Measurements from ENCODE around the gene TF.
"Not testable (repeated sequence)": the region's sequence is repeated elsewhere in the genome, so short reads cannot be mapped to it uniquely, and the experiment has no call there.

Gene TF

DNA sequence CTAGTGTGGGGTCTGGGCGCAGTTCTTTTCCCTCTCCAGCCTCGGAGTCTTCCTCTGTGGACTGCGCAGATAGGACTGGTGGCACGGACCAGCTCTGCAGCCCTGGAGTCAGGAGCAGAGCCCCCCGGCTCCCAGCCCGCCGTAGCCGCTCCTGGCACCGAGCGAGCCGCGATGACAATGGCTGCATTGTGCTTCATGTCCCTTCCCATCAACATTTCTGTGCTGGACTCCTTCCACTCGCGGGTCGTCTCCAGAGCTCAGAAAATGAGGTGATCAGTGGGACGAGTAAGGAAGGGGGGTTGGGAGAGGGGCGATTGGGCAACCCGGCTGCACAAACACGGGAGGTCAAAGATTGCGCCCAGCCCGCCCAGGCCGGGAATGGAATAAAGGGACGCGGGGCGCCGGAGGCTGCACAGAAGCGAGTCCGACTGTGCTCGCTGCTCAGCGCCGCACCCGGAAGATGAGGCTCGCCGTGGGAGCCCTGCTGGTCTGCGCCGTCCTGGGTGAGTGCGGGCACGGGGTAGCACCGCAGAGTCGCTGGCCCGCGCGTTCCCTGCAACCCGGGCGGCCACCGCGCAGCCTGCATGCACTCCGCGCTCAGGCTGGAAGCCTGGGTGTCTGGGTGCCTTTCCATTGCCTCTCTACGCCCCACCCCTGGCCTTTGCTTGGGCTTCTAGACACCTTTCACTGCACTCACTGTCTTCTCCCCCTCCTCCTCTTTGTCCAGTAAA is at the start of gene TF:
TSS of gene TF (plus strand) at position 413 of the 731 bp plus-strand sequence. CDS start at position 461, 48 bp downstream.
- no peak for DNase-seq (ENCODE audit: low read depth in 2 of 2)

DNA sequence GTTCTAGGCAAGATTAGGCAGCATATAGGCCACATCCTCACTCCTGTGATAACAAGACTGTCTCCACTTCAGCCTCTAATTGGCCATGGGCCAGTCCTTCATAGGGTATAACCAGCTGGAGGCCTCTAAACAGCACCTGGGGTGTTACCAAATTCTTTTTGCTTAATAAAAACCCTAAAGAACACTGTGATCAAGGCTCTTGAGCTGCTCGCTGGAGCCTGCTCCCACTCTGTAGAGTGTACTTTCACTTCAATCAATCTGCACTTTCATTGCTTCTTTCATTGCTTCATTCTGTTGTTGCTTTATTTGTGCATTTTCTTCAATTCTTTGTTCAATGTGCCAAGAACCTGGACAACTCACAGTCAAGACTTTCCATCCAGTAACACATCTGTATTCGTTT is 48.2 kb upstream of the TF start:
- DNase-seq (ENCODE audit: low read depth in 2 of 2) = no peak

DNA sequence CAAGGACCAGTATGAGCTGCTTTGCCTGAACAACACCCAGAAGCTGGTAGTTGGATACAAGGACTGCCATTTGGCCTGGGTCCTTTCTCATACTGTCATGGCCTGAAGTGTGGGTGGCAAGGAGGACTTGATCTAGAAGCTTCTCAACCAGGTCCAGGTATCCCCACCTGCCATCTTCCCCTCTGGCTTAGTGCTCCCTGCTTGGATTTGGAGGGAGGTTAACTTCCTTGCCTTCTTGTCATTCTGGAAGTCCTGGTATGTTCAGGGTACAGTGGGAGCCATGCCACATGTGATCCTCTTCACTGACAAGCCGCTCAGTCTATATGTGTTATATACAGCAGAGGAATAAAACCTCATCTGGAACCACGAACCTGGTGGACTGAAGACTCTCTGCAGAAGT is 46.7 kb upstream of the TF start:
- no peak for DNase-seq (ENCODE audit: low read depth in 2 of 2)

GRCh38 chr3:133699903-133700302 is 46.3 kb upstream of the TF start:
- DNase-seq (ENCODE audit: low read depth in 2 of 2) = no peak

DNA sequence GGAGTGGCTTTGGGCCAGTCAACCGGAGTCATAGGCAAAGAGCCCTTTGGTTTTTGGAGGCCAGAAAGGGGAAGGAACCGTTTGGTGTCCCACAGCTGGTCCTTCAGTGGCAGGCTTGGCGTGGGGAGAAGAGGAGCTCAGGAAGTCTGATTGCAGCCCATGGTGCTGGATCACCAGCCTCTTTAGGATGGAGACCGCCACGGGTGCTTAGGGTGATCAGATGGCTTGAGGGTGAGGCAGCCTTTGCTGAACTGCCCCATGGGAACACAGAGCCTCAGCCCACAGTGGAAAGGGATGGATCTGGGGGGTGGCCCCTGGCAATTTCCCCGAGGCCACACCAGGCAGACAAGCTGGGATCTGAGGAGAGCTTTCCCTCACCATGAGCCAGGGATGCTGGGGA is 45.8 kb upstream of the TF start:
- DNase-seq (ENCODE audit: low read depth in 2 of 2) = no peak

- no peak for DNase-seq (ENCODE audit: low read depth in 2 of 2)
Observed at GRCh38 chr3:133701435-133702358, 44.5 kb upstream of the TF start.

DNA sequence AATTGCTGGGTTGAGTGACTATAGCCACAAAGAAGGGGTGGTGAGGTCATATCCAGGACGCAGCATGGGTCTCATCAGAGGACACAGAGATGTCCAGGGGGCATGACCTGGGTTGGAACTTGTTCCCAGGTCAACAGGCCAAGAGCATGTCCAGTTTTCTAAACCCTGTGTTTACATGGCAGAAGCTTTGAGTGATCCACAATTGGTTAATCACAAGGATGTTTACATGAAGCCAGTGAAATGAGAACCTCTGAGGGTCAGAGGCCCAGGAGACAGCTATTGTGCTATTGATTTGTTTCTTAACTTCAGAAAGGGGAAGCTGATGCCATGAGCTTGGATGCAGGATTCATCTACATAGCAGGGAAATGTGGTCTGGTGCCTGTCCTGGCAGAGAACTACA is 42.3 kb upstream of the TF start:
- no peak for DNase-seq (ENCODE audit: low read depth in 2 of 2)

- DNase-seq (ENCODE audit: low read depth in 2 of 2) = no peak
Observed at GRCh38 chr3:133706033-133706432, 40.2 kb upstream of the TF start.

DNA sequence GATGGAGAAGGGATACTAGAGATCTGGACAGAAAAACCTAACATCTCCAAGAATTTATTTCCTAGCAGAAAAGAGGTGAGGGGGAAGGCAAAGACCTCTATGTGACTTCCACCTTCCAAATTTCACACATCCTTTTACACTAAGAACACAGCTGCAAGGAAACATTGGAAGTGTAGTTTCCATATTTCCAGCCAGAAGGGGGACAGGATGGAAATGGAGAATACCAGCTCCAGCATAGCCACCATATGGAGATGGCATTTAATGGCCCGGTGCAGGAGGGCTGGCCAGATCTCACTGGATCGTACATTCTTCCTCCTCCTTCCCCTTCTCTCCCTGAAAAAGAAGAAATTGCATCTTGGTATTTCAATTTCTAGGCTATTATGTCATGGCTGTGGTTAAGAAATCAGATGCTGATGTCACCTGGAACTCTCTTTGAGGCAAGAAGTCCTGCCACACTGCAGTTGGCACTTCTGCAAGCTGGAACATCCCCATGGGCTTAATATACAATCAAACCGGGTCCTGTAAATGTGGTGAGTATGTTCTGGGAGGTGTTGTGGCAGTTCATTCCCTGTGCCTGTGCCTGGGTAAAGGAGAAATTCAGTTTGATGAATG is 36.9 kb upstream of the TF start:
- no peak for DNase-seq (ENCODE audit: low read depth in 2 of 2)

DNA sequence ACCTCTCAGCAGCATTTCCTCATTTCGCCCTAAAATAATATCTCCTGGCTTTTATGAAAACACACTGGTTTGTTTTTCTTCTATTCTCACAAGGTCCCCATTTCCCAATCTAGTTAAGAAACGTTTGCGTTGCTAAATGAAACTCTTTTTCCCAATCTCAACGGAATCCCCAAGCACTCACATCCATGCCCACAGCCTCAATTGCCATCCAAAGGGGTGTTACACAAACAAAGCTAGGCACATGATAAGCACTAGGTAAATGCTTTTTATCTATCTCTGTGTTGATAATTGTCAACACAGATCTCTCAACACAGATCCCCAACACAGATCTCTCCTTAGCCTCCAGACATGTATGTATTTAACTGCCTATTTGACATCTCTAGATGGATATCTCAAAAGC is 35.2 kb upstream of the TF start:
- no peak for DNase-seq (ENCODE audit: low read depth in 2 of 2)

- DNase-seq (ENCODE audit: low read depth in 2 of 2) = no peak
Observed at GRCh38 chr3:133712017-133712416, 34.2 kb upstream of the TF start.

DNA sequence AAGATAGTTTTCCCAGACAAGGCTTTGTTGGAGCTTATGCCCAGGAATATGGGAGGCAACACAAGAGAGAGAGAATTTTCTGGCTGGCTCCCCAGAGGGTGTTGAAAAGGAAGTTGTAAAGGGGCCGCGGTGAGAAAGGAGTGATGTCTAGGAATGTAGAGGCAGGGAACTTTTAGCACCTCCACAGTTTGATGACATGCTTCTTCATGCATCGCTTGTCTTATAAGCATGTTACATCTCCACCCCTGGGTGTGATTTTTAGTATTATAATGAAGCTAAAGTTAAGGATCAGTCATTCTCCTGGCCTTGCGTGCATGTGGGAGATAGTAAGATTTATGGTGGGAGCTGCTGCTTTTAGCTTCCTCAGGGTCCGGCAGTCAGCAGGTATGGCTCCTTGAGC is 32.8 kb upstream of the TF start:
- no peak for DNase-seq (ENCODE audit: low read depth in 2 of 2)

GRCh38 chr3:133717424-133717823 is 28.8 kb upstream of the TF start:
- DNase-seq (ENCODE audit: low read depth in 2 of 2) = no peak

GRCh38 chr3:133722935-133723334 is 23.3 kb upstream of the TF start:
- DNase-seq (ENCODE audit: low read depth in 2 of 2) = no peak

- no peak for DNase-seq (ENCODE audit: low read depth in 2 of 2)
Observed at GRCh38 chr3:133730993-133731392, 15.2 kb upstream of the TF start.

DNA sequence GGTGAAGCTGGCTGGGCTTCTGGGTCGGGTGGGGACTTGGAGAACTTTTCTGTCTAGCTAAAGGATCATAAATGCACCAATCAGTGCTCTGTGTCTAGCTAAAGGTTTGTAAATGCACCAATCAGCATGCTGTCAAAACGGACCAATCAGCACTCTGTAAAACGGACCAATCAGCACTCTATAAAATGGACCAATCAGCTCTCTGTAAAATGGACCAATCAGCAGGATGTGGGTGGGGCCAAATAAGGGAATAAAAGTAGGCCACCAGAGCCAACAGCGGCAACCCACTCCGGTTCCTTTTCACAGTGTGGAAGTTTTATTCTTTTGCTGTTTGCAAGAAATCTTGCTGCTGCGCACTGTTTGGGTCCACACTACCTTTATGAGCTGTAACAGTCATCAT is 14.0 kb upstream of the TF start:
- DNase-seq (ENCODE audit: low read depth in 2 of 2) = not testable (repeated sequence)

- no peak for DNase-seq (ENCODE audit: low read depth in 2 of 2)
Observed at GRCh38 chr3:133733226-133733625, 13.0 kb upstream of the TF start.

GRCh38 chr3:133734305-133734704 is 11.9 kb upstream of the TF start:
- DNase-seq (ENCODE audit: low read depth in 2 of 2) = no peak

DNA sequence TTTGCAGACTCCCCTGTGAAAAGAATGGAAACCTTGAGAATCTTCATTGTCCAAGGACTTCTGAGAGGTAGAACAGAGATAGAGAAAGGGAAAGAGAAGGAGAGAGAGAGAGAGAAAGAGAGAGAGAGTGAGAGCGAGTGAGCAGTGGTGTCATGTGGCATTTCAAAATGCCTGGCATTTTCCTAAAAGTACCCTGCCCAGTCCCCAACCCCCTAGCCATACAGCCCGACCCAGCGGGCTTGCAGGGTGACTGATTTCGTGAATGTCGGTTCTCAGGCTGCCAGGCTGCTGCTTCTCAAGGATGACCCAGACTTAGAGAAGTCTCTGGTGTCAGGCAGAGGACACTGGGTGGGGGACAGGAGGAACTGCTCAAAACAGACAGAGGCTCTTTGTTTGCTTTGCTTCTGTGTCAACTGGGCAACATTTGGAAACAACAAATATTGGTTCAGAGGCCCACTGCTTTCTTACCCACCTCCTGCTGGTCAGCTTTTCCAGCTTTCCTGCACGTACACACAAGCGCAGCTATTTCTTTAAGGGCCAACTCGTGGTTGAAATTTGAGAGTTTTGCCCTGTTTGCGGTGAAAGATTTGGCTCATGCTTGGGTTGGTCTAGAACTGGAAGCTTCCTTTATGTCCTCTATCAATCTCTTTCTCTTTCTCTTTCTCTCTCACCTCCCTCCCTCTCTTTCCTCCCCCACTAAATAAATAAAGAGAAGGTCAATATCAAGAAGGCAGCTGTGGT is 3.7 kb upstream of the TF start:
- DNase-seq (ENCODE audit: low read depth in 2 of 2) = no peak

DNA sequence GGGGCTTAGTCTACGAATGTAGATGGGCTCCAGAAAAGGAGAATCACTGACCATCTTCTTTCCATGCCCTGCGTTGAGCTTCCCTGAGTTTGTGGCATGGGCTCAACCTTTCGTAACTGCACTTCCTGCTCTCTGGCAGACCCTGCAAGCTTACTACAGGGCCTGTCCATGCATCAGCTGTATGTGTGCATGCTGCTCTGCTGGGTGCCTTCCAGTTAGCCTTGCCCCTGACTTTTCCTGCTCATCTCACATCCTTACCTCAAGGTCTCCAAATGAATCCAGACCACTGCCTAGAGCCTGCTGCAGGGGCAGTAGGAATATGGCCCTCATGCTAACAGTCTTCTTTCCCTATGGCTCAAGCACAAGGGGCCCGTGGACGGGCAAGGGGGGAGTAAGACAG is 2.0 kb upstream of the TF start:
- no peak for DNase-seq (ENCODE audit: low read depth in 2 of 2)

GRCh38 chr3:133745108-133745507 is 1.1 kb upstream of the TF start:
- DNase-seq (ENCODE audit: low read depth in 2 of 2) = no peak

DNA sequence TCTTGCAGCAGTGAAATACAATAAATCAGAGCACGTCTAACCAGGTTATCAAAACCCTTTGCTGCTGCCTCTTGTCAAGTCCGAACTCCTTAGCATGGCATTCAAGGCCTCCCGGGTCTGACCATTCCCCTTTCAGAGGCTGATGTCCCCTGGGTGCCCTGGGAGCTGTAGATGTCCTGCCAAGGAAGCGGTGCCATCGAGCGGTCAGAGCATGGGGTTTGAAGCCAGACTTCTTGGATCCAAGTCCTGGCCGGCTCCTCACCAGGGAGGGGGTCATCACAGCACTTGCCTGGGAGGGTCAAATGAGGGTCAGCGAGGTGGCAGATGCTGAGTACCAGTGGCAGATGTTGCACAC is 496 bp downstream of the TF start:
- no peak for DNase-seq (ENCODE audit: low read depth in 2 of 2)
